GM10266 (cell line): Measurements from ENCODE around the gene RGCC.

Experiments
- DNase-seq: peaks from one replicate; pipeline ENCODE4 v3.0.0; 2012; ENCODE audit errors: extremely low spot score
- TF ChIP-seq, protein P1 (sequence below): IDR thresholded peaks from 2 replicates; pipeline ENCODE4 v1.5.1; 2012; ENCODE audit warnings: mild to moderate bottlenecking, low read depth; ENCODE audit not compliant: control insufficient read depth, insufficient read depth; ENCODE audit errors: missing control alignments

The RGCC gene

DNA sequence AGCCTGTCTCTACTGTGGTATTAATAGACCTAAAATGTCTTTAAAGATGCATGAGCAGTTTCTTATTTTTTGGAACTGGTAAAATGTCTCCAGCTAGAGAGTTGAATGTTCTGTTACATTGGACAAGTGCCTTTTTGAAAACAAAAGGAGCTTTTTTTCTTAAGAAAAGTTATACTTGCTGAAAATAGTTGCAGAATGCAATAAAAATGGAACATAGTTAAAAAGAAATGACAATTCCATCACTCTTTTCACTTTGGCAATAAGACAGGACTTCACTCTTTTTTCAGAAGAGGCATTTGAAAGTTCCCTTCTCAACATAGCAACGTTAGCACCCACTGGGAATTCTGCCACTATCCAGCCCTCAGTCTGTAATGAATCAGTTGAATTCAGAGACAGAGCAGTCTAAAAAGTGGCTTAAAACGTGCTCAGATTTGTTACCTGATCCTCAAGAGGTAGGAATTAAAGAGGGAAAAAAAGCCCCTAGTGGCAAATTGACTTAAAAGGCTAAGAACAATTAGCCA, 10.1 kb downstream of the RGCC start:
- TF ChIP-seq, protein P1, sequence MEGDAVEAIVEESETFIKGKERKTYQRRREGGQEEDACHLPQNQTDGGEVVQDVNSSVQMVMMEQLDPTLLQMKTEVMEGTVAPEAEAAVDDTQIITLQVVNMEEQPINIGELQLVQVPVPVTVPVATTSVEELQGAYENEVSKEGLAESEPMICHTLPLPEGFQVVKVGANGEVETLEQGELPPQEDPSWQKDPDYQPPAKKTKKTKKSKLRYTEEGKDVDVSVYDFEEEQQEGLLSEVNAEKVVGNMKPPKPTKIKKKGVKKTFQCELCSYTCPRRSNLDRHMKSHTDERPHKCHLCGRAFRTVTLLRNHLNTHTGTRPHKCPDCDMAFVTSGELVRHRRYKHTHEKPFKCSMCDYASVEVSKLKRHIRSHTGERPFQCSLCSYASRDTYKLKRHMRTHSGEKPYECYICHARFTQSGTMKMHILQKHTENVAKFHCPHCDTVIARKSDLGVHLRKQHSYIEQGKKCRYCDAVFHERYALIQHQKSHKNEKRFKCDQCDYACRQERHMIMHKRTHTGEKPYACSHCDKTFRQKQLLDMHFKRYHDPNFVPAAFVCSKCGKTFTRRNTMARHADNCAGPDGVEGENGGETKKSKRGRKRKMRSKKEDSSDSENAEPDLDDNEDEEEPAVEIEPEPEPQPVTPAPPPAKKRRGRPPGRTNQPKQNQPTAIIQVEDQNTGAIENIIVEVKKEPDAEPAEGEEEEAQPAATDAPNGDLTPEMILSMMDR = no peak
- no peak for DNase-seq

GRCh38 chr13:41468631-41469030, 11.3 kb downstream of the RGCC start:
- TF ChIP-seq, protein P1 = no peak
- no peak for DNase-seq

GRCh38 chr13:41470196-41470595, 12.8 kb downstream of the RGCC start:
- no peak for DNase-seq
- TF ChIP-seq, protein P1 = no peak

- DNase-seq = no peak
- TF ChIP-seq, protein P1 = no peak
Observed at GRCh38 chr13:41471785-41472184, 14.4 kb downstream of the RGCC start.

DNA sequence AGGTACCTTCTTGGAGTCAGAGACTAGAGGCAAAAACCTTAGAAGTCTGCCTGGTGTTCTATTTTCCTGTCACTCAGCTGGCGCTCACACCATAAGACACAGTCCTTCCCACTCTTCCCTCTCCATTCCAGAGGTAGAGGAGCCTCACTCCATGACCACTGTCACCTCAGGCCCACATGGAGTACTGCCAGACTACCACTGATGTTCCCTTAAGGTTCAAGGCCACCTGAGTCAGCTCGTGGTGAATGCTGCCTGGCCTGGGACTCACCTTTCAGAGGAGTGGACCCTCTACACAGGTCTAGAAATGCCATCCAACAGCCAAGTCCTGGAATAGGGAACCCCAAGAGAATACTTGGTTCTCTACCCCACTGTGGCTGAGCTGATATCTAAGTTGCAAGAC, 29.9 kb downstream of the RGCC start:
- no peak for DNase-seq
- TF ChIP-seq, protein P1 = no peak

DNA sequence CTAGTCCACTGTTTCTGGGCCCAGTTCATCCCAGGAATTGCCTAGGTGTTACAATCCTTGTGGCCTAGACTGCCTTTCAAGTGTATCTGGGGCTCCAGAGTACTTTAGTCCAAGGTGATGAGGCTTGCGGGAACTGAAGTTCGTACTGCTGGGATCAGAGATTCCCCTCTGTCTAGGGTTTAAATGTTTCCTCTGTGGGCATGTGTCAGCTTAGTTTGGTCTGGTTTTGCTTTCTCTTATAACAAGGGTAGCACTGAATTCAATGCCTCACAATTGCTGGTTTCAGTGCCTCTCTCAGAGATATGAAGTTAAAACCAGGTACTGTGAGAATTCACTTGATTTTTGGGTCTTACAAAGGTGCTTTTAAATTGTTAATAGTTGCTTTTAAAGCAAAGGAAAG, 30.8 kb downstream of the RGCC start:
- DNase-seq = no peak
- TF ChIP-seq, protein P1 = no peak

DNA sequence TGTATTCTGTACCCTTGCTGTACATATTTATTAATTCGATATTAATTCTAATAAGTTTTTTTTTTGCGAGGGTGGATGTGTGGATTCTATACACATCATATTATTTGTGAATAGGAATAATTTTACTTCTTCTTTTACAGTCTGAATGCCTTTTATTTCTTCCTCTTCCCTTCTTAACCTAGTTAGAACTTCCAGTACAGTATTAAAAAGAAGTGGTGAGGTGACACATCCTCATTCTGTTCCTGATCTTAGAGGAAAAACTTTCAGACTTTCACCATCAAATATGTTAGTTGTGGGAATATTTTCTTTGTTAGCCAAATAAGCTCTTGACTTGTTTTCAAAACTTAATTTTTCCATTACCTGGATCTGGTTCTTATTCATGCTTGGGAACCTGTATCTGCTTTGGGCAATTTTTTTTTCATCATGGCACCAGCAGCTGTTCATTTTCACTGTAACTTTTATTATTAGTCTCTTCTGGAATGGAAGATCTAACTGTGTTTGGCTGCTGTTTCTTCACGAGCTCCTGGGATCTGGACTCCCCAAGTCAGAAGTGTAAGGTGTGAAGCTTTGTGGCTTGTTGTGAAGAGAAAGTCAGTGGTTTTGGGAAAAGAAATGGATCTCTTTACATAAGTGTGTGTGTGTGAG, 33.1 kb downstream of the RGCC start:
- no peak for DNase-seq

More for the DNA sequence above, 33.1 kb downstream of the RGCC start:
- TF ChIP-seq, protein P1 = no peak
